ENCODE data around the gene NCKAP1. TPM values are rescaled to one million over a fixed set of nuclear protein-coding genes. Genes with fewer than 3 reads are reported as not detected.
"Not testable (repeated sequence)": the region's sequence is repeated elsewhere in the genome, so short reads cannot be mapped to it uniquely, and the experiment has no call there.

NCKAP1 gene
- total and polyA plus RNA-seq, 2 experiments from 2014 or later: 54.5 to 216 TPM

DNA sequence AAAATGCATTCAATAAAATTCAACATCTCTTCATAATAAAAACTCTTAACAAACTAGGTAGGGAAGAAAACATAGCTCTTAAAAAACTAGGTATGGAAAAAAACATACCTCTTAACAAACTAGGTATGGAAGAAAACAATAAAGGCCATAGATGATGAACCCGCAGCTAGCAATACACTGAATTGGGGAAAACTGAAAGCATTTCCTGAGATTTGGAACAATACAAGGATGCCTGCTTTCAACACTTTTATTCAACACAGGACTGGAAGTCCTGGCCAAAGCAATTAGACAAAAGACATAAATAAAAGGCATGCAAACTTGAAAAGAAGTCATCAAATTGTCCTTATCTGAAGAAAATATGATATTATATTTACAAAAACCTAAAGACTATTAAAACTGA, 67.8 kb downstream of the NCKAP1 start:
- Histone ChIP-seq H3K4me2 (no peak overlapping the region), H3K4me3 (no peak overlapping the region), H2AFZ (no peak overlapping the region), H3K36me3 (replicated peaks; ENCODE audit: insufficient read depth, low read depth) (peaks cover 9% of the 10 kb centered on the region), H3K79me2 (peaks cover 47% of the 10 kb centered on the region), H3K27ac (no peak overlapping the region), H3K27me3 (no peaks in the 10 kb centered on the region), H3K9me3 (ENCODE audit: low read depth) (peaks cover 5% of the 10 kb centered on the region), H4K20me1 (ENCODE audit: insufficient read depth, poor library complexity, severe bottlenecking) (no peaks in the 10 kb centered on the region), H3K4me1 (ENCODE audit: insufficient read depth) (no peaks in the 10 kb centered on the region), H3K9me2 (replicated peaks; ENCODE audit: insufficient read depth) (no peaks in the 10 kb centered on the region)
- TF ChIP-seq, protein P1, sequence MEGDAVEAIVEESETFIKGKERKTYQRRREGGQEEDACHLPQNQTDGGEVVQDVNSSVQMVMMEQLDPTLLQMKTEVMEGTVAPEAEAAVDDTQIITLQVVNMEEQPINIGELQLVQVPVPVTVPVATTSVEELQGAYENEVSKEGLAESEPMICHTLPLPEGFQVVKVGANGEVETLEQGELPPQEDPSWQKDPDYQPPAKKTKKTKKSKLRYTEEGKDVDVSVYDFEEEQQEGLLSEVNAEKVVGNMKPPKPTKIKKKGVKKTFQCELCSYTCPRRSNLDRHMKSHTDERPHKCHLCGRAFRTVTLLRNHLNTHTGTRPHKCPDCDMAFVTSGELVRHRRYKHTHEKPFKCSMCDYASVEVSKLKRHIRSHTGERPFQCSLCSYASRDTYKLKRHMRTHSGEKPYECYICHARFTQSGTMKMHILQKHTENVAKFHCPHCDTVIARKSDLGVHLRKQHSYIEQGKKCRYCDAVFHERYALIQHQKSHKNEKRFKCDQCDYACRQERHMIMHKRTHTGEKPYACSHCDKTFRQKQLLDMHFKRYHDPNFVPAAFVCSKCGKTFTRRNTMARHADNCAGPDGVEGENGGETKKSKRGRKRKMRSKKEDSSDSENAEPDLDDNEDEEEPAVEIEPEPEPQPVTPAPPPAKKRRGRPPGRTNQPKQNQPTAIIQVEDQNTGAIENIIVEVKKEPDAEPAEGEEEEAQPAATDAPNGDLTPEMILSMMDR (IDR thresholded peaks at IDR 0.05; ENCODE audit: poor library complexity): no peak
- no peak for TF ChIP-seq EZH2 (IDR thresholded peaks at IDR 0.05; ENCODE audit: borderline replicate concordance)
- TF ChIP-seq EZH2phosphoT487 (IDR thresholded peaks at IDR 0.05; ENCODE audit: low read depth, severe bottlenecking, unreplicated experiment): no peak
- WGBS (ENCODE audit: low lambda C conversion rate, missing lambda C conversion rate): 95% methylated on average over 1 of the region's 1 CpG
- DNase-seq (ENCODE audit: low spot score): no peak

DNA sequence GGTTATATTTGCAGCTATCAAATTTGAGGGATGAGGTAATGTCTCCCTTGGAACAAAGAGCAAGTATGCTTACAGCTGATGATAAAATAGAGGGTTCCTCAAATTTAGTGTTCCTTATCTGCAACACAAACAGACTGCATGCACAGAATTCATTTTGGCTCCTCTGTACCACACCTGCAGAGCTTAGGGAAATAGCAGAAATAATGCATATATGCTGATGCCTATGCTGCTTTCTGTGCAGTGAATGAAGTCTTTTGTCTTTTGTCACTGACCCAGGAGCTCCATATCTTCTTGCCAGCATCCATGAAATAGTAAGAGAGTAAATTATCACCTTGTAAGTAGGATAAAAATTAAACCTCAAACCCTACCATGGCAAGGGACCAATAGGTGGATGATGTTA, 69.8 kb downstream of the NCKAP1 start:
- no peak overlapping the region for H3K4me3 ChIP-seq
- no peaks in the 10 kb centered on the region for H4K20me1 ChIP-seq (ENCODE audit: insufficient read depth, poor library complexity, severe bottlenecking)
- H2AFZ ChIP-seq: no peak overlapping the region
- H3K9me3 ChIP-seq (ENCODE audit: low read depth): peaks cover 5% of the 10 kb centered on the region
- TF ChIP-seq EZH2 (IDR thresholded peaks at IDR 0.05; ENCODE audit: borderline replicate concordance): no peak
- TF ChIP-seq, protein P1 (IDR thresholded peaks at IDR 0.05; ENCODE audit: poor library complexity): no peak
- no peak for TF ChIP-seq EZH2phosphoT487 (IDR thresholded peaks at IDR 0.05; ENCODE audit: low read depth, severe bottlenecking, unreplicated experiment)
- no peak for DNase-seq (ENCODE audit: low spot score)
- no peaks in the 10 kb centered on the region for H3K9me2 ChIP-seq (replicated peaks; ENCODE audit: insufficient read depth)
- no peaks in the 10 kb centered on the region for H3K4me1 ChIP-seq (ENCODE audit: insufficient read depth)
- no peak overlapping the region for H3K4me2 ChIP-seq
- H3K36me3 ChIP-seq (replicated peaks; ENCODE audit: insufficient read depth, low read depth): peaks cover 9% of the 10 kb centered on the region
- H3K27ac ChIP-seq: no peak overlapping the region
- H3K79me2 ChIP-seq: peaks cover 54% of the 10 kb centered on the region
- H3K27me3 ChIP-seq: no peaks in the 10 kb centered on the region

DNA sequence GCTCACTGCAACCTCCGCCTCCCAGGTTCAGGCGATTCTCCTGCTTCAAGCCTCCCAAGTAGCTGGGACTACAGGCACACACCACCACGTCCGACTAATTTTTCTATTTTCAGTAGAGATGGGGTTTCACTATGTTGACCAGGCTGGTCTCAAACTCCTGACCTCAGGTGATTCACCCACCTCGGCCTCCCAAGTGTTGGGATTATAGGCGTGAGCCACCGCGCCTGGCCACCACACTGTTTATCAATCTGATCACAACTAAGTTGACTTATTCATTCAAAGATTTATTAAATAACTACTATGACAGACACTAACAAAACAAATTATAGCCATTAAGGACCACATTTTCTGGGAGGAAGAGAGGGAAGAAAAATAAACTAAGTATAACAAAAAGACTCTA, 71.9 kb downstream of the NCKAP1 start:
- peaks cover 41% of the 10 kb centered on the region for H3K79me2 ChIP-seq
- H3K27ac ChIP-seq; H2AFZ ChIP-seq; H3K9me2 ChIP-seq (replicated peaks; ENCODE audit: insufficient read depth); H3K4me1 ChIP-seq (ENCODE audit: insufficient read depth); H3K9me3 ChIP-seq (ENCODE audit: low read depth); H3K4me2 ChIP-seq; H3K27me3 ChIP-seq; H4K20me1 ChIP-seq (ENCODE audit: insufficient read depth, poor library complexity, severe bottlenecking); H3K36me3 ChIP-seq (replicated peaks; ENCODE audit: insufficient read depth, low read depth); H3K4me3 ChIP-seq; DNase-seq (ENCODE audit: low spot score): not testable (repeated sequence)
- 97% methylated on average over 8 of the region's 8 CpGs for WGBS (ENCODE audit: low lambda C conversion rate, missing lambda C conversion rate)

DNA sequence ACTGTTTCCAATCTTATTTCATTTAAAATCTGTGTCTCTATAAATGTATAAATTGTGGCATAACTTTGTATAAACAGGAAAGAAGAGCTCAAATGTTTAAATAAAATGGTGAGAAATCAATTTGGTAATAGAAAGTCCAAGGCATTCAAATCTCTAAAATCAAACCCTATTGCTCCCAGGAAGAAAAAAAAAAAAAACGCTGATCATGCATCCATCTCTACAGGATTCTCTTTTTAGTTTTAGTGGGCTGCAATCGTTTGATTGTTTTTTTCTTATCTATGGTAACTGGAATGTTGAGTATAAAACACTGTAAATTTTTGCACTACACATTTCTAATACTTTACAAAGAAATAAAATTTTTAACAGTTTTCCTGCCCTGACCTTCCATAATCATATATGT, 75.6 kb downstream of the NCKAP1 start:
- Histone ChIP-seq H2AFZ (no peak overlapping the region), H3K4me3 (no peak overlapping the region), H3K4me2 (no peak overlapping the region), H4K20me1 (ENCODE audit: insufficient read depth, poor library complexity, severe bottlenecking) (no peaks in the 10 kb centered on the region), H3K36me3 (replicated peaks; ENCODE audit: insufficient read depth, low read depth) (peaks cover 6% of the 10 kb centered on the region), H3K27ac (no peak overlapping the region), H3K79me2 (peaks cover 37% of the 10 kb centered on the region), H3K27me3 (no peaks in the 10 kb centered on the region), H3K4me1 (ENCODE audit: insufficient read depth) (no peaks in the 10 kb centered on the region), H3K9me3 (ENCODE audit: low read depth) (no peaks in the 10 kb centered on the region), H3K9me2 (replicated peaks; ENCODE audit: insufficient read depth) (no peaks in the 10 kb centered on the region)
- TF ChIP-seq EZH2phosphoT487 (IDR thresholded peaks at IDR 0.05; ENCODE audit: low read depth, severe bottlenecking, unreplicated experiment) (no peak), EZH2 (IDR thresholded peaks at IDR 0.05; ENCODE audit: borderline replicate concordance) (no peak)
- TF ChIP-seq, protein P1 (IDR thresholded peaks at IDR 0.05; ENCODE audit: poor library complexity): no peak
- 91% methylated on average over 2 of the region's 2 CpGs for WGBS (ENCODE audit: low lambda C conversion rate, missing lambda C conversion rate)
- no peak for DNase-seq (ENCODE audit: low spot score)

DNA sequence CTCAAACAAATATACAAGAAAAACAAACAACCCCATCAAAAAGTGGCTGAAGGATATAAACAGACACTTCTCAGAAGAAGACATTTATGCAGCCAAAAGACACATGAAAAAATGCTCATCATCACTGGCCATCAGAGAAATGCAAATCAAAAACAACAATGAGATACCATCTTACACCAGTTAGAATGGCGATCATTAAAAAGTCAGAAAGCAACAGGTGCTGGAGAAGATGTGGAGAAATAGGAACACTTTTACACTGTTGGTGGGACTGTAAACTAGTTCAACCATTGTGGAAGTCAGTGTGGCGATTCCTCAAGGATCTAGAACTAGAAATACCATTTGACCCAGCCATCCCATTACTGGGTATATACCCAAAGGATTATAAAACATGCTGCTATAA, 77.4 kb downstream of the NCKAP1 start:
- H3K4me2 ChIP-seq; H4K20me1 ChIP-seq (ENCODE audit: insufficient read depth, poor library complexity, severe bottlenecking); H3K36me3 ChIP-seq (replicated peaks; ENCODE audit: insufficient read depth, low read depth); H3K4me1 ChIP-seq (ENCODE audit: insufficient read depth); H3K9me3 ChIP-seq (ENCODE audit: low read depth); H2AFZ ChIP-seq; H3K27me3 ChIP-seq; H3K27ac ChIP-seq; DNase-seq (ENCODE audit: low spot score); H3K9me2 ChIP-seq (replicated peaks; ENCODE audit: insufficient read depth); H3K4me3 ChIP-seq: not testable (repeated sequence)
- 100% methylated on average over 2 of the region's 2 CpGs for WGBS (ENCODE audit: low lambda C conversion rate, missing lambda C conversion rate)
- H3K79me2 ChIP-seq: peaks cover 27% of the 10 kb centered on the region
